Mesenchymal stem cell (in vitro differentiated cells and primary cell): ENCODE results near the gene CYP3A4.

Source experiments
- DNase-seq: peaks from one replicate; pipeline ENCODE4 v3.0.0-alpha.2; 2013
- H2AFZ ChIP-seq: one replicate; pipeline ENCODE4 v1.6.1; 2013; ENCODE audit warnings: low read depth, mild to moderate bottlenecking, control low read depth, inconsistent platforms, low read length, moderate library complexity
- H2AK5ac ChIP-seq: 2 replicates; pipeline ENCODE4 v1.6.1; 2013; ENCODE audit warnings: low read length, moderate library complexity, mild to moderate bottlenecking, inconsistent platforms; ENCODE audit not compliant: severe bottlenecking
- H2BK120ac ChIP-seq: one replicate; pipeline ENCODE4 v1.6.1; 2013; ENCODE audit warnings: low read depth, mild to moderate bottlenecking, inconsistent platforms, low read length, moderate library complexity
- H2BK12ac ChIP-seq, 2 experiments: one replicate each; pipeline ENCODE4 v1.6.1; 2013; ENCODE audit warnings: inconsistent platforms in 2 of 2, low read length in 2 of 2, mild to moderate bottlenecking in 2 of 2, moderate library complexity in 2 of 2, control low read depth in 1 of 2
- H2BK15ac ChIP-seq: one replicate; pipeline ENCODE4 v1.6.1; 2013; ENCODE audit warnings: mild to moderate bottlenecking, low read depth, inconsistent platforms; ENCODE audit not compliant: poor library complexity, severe bottlenecking
- H2BK5ac ChIP-seq: 2 replicates; pipeline ENCODE4 v1.6.1; 2013; ENCODE audit warnings: low read depth, mild to moderate bottlenecking, low read length, control low read depth, inconsistent platforms; ENCODE audit not compliant: poor library complexity, severe bottlenecking
- H3K14ac ChIP-seq, 2 experiments: one replicate each; pipeline ENCODE4 v1.6.1; 2013; ENCODE audit warnings: inconsistent platforms in 2 of 2, low read length in 2 of 2, control low read depth in 1 of 2, mild to moderate bottlenecking in 1 of 2, moderate library complexity in 1 of 2
- H3K18ac ChIP-seq, 2 experiments: one replicate each; pipeline ENCODE4 v1.6.1; 2013; ENCODE audit warnings: inconsistent platforms in 2 of 2, low read length in 2 of 2, control low read depth in 1 of 2, low read depth in 1 of 2, mild to moderate bottlenecking in 1 of 2
- H3K23ac ChIP-seq, 2 experiments: one replicate each; pipeline ENCODE4 v1.6.1; 2013; ENCODE audit warnings: inconsistent platforms in 2 of 2, low read length in 2 of 2, mild to moderate bottlenecking in 2 of 2, moderate library complexity in 2 of 2, control low read depth in 1 of 2
- H3K27ac ChIP-seq: 2 replicates; pipeline ENCODE4 v1.5.1; 2013; ENCODE audit warnings: mild to moderate bottlenecking, moderate library complexity, low read length, control low read depth, inconsistent platforms; ENCODE audit not compliant: poor library complexity, severe bottlenecking
- H3K27me3 ChIP-seq, 2 experiments: 2 replicates each; pipeline versions ENCODE4 v1.6.1 to v1.7.0; 2013; ENCODE audit warnings: low read length in 2 of 2, mild to moderate bottlenecking in 2 of 2, moderate library complexity in 2 of 2, control low read depth in 1 of 2, inconsistent platforms in 1 of 2; ENCODE audit not compliant: control insufficient read depth in 1 of 2, insufficient read depth in 1 of 2
- H3K36me3 ChIP-seq, 2 experiments: 2 replicates each; pipeline versions ENCODE4 v1.6.1 to v1.7.0; 2013; ENCODE audit warnings: low read length in 2 of 2, control low read depth in 1 of 2, inconsistent platforms in 1 of 2, low read depth in 1 of 2, mild to moderate bottlenecking in 1 of 2; ENCODE audit not compliant: insufficient read depth in 2 of 2, control insufficient read depth in 1 of 2
- H3K4ac ChIP-seq, 2 experiments: one replicate each; pipeline ENCODE4 v1.6.1; 2013; ENCODE audit warnings: inconsistent platforms in 2 of 2, low read length in 2 of 2, mild to moderate bottlenecking in 2 of 2, moderate library complexity in 2 of 2, control low read depth in 1 of 2, low read depth in 1 of 2
- H3K4me1 ChIP-seq: 2 replicates; pipeline ENCODE4 v1.6.1; 2013; ENCODE audit warnings: low read depth, low read length, control low read depth; ENCODE audit not compliant: control insufficient read depth, insufficient read depth
- H3K4me2 ChIP-seq: 2 replicates; pipeline ENCODE4 v1.6.1; 2013; ENCODE audit warnings: low read length, mild to moderate bottlenecking, inconsistent platforms; ENCODE audit not compliant: poor library complexity, severe bottlenecking
- H3K4me3 ChIP-seq, 2 experiments: 2 replicates each; pipeline versions ENCODE4 v1.5.1 to v1.7.0; 2013; ENCODE audit warnings: low read length in 2 of 2, mild to moderate bottlenecking in 2 of 2, control low read depth in 1 of 2, low read depth in 1 of 2; ENCODE audit not compliant: insufficient read depth in 1 of 2
- H3K79me1 ChIP-seq: replicated peaks from 2 replicates; pipeline ENCODE4 v1.6.1; 2013; ENCODE audit warnings: mild to moderate bottlenecking, control low read depth, low read length, inconsistent platforms; ENCODE audit not compliant: poor library complexity, severe bottlenecking
- H3K9ac ChIP-seq: 2 replicates; pipeline ENCODE4 v1.7.0; 2013; ENCODE audit warnings: mild to moderate bottlenecking, low read length, moderate library complexity
- H3K9me3 ChIP-seq: 2 replicates; pipeline ENCODE4 v1.7.0; 2013; ENCODE audit warnings: mild to moderate bottlenecking, low read length; ENCODE audit not compliant: control insufficient read depth
- H4K8ac ChIP-seq: one replicate; pipeline ENCODE4 v1.6.1; 2013; ENCODE audit warnings: inconsistent platforms, mild to moderate bottlenecking, low read length, moderate library complexity
- H4K91ac ChIP-seq: one replicate; pipeline ENCODE4 v1.6.1; 2013; ENCODE audit warnings: mild to moderate bottlenecking, low read length, inconsistent platforms
- WGBS: methylation state at CpG from one replicate; pipeline ENCODE4 v1.1.7; 2013; ENCODE audit warnings: mixed read lengths; 5-methylcytosine and 5-hydroxymethylcytosine counted together

Gene CYP3A4

DNA sequence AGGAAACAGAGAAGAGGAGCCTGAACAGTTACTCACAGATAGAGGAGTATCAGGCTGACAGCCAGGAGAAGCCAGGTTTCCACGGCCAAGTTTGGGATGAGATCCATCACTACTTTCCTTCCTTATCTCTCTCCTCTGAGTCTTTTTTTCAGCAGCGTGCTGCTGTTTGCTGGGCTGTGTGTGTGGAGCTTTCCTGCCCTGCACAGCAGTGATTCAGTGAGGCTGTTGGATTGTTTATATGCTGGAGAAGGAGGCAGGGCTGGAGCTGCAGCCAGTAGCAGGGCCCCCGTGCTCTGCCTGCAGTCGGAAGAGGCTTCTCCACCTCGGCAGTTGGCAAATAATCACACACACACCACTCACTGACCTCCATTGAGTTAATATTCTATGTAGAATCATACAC is 49.0 kb downstream of the CYP3A4 start, which contains the start of gene CYP3A7:
Gene CYP3A7, minus strand, starts transcription at position 210 of the 400 bp plus-strand sequence. Its CDS starts 103 bp downstream, at position 107.
- no peak within 1 kb of the TSS for H3K9ac ChIP-seq
- H4K91ac ChIP-seq, result no peak within 1 kb of the TSS
- no peak within 1 kb of the TSS for H3K4me3 ChIP-seq
- no peak within 1 kb of the TSS for H3K18ac ChIP-seq
- H2AK5ac ChIP-seq, result no peak within 1 kb of the TSS
- no peaks in the 10 kb centered on the region for H3K9me3 ChIP-seq
- no peaks in the 10 kb centered on the region for H3K4me1 ChIP-seq
- no peak within 1 kb of the TSS for H3K4ac ChIP-seq
- no peaks in the 10 kb centered on the region for H3K79me1 ChIP-seq
- no peak within 1 kb of the TSS for H2BK120ac ChIP-seq
- H3K4me2 ChIP-seq, result no peak within 1 kb of the TSS
- no peak within 1 kb of the TSS for H2BK15ac ChIP-seq
- H2BK5ac ChIP-seq, result no peak within 1 kb of the TSS
- no peak within 1 kb of the TSS for H2BK12ac ChIP-seq
- H3K14ac ChIP-seq, result no peak within 1 kb of the TSS
- no CpG with 5 or more reads among the region's 5 CpGs for WGBS
- no peaks in the 10 kb centered on the region for H3K27me3 ChIP-seq
- H3K36me3 ChIP-seq, result no peaks in the 10 kb centered on the region
- peak; percentile 20 for DNase-seq
- H3K23ac ChIP-seq, result no peak within 1 kb of the TSS
- H2AFZ ChIP-seq, result no peak within 1 kb of the TSS
- H4K8ac ChIP-seq, result no peak within 1 kb of the TSS
- no peak within 1 kb of the TSS for H3K27ac ChIP-seq

- Histone ChIP-seq H3K23ac (no peak overlapping the region), H3K4me2 (no peak overlapping the region), H3K4me1 (no peaks in the 10 kb centered on the region), H2AFZ (no peak overlapping the region), H3K27ac (no peak overlapping the region), H3K79me1 (no peaks in the 10 kb centered on the region), H3K4me3 (no peak overlapping the region), H2BK120ac (no peak overlapping the region), H3K27me3 (no peaks in the 10 kb centered on the region), H3K14ac (no peak overlapping the region), H3K36me3 (no peaks in the 10 kb centered on the region), H2BK15ac (no peak overlapping the region), H2AK5ac (no peak overlapping the region), H2BK12ac (no peak overlapping the region), H4K8ac (no peak overlapping the region), H2BK5ac (no peak overlapping the region), H3K4ac (no peak overlapping the region), H3K9me3 (no peaks in the 10 kb centered on the region), H3K9ac (no peak overlapping the region), H3K18ac (no peak overlapping the region), H4K91ac (no peak overlapping the region)
- 97% methylated on average over 2 of the region's 2 CpGs for WGBS
- no peak for DNase-seq
Measured at GRCh38 chr7:99733448-99733847, 50.5 kb downstream of the CYP3A4 start.

GRCh38 chr7:99733003-99733402 is 51.0 kb downstream of the CYP3A4 start:
- H3K4ac ChIP-seq, result no peak overlapping the region
- H2AFZ ChIP-seq, result no peak overlapping the region
- no peak overlapping the region for H3K9ac ChIP-seq
- H4K8ac ChIP-seq, result no peak overlapping the region
- H3K27ac ChIP-seq, result no peak overlapping the region
- H2BK15ac ChIP-seq, result no peak overlapping the region
- no peak overlapping the region for H3K4me3 ChIP-seq
- H2AK5ac ChIP-seq, result no peak overlapping the region
- no peaks in the 10 kb centered on the region for H3K79me1 ChIP-seq
- no peak overlapping the region for H2BK12ac ChIP-seq
- no peak for DNase-seq
- no peak overlapping the region for H3K23ac ChIP-seq
- 80% methylated on average over 3 of the region's 3 CpGs for WGBS
- no peaks in the 10 kb centered on the region for H3K4me1 ChIP-seq
- no peaks in the 10 kb centered on the region for H3K36me3 ChIP-seq
- H2BK5ac ChIP-seq, result no peak overlapping the region
- H3K27me3 ChIP-seq, result no peaks in the 10 kb centered on the region
- H3K14ac ChIP-seq, result no peak overlapping the region
- no peaks in the 10 kb centered on the region for H3K9me3 ChIP-seq
- H4K91ac ChIP-seq, result no peak overlapping the region
- no peak overlapping the region for H3K4me2 ChIP-seq
- H2BK120ac ChIP-seq, result no peak overlapping the region
- H3K18ac ChIP-seq, result no peak overlapping the region

DNA sequence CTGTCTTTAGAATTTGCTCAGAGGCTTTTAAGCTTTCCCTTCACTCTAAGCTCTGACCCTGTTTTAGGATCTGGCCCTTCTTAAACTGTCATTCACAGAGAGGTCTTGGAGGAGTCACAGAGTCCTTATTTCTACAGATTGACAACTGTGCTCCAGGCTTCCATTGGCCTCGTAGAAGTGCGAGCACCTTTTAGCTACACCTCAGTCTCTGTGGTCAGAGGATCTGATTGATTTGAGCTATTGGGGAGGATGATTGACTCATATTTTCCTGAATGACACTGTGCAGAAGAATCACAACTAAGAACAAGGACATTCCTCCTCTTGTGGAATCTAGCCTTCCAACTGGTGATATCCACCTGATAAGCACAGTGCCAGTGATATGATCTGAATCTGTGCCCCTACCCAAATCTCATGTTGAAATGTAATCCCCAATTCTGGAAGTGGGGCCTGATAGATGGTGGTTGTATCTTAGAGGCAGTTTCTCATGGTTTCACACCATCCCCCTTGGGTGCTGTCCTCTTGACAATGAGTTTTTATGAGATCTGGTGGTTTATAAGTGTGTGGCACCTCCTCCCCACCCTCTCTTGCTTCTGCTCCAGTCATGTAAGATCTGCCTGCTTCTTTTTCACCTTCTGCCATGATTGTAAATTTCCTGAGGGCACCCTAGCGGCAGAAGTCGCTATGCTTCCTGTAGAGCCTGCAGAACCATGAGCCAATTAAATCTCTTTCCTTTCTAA is 52.2 kb downstream of the CYP3A4 start:
- H2AK5ac ChIP-seq, result no peak overlapping the region

More for the DNA sequence above, 52.2 kb downstream of the CYP3A4 start:
- H2BK120ac ChIP-seq, result no peak overlapping the region
- DNase-seq, result no peak
- H2BK5ac ChIP-seq, result no peak overlapping the region
- no peak overlapping the region for H2AFZ ChIP-seq
- no peak overlapping the region for H3K23ac ChIP-seq
- H3K18ac ChIP-seq, result no peak overlapping the region
- H3K4ac ChIP-seq, result no peak overlapping the region
- WGBS, result 100% methylated on average over 4 of the region's 4 CpGs
- no peak overlapping the region for H3K9ac ChIP-seq
- H3K36me3 ChIP-seq, result no peaks in the 10 kb centered on the region
- H2BK15ac ChIP-seq, result no peak overlapping the region
- no peaks in the 10 kb centered on the region for H3K27me3 ChIP-seq
- no peak overlapping the region for H2BK12ac ChIP-seq
- no peak overlapping the region for H3K14ac ChIP-seq
- no peak overlapping the region for H3K27ac ChIP-seq
- no peak overlapping the region for H3K4me3 ChIP-seq
- H3K4me2 ChIP-seq, result no peak overlapping the region
- H3K4me1 ChIP-seq, result no peaks in the 10 kb centered on the region
- H4K91ac ChIP-seq, result no peak overlapping the region
- no peak overlapping the region for H4K8ac ChIP-seq
- no peaks in the 10 kb centered on the region for H3K9me3 ChIP-seq
- H3K79me1 ChIP-seq, result no peaks in the 10 kb centered on the region
